Measurements from ENCODE around the gene RTF2. TPM values are rescaled to one million over a fixed set of nuclear protein-coding genes. Genes with fewer than 3 reads are reported as not detected.

RTF2 gene
- total RNA-seq, 1 experiment from 2014 or later, result 99.1 TPM

DNA sequence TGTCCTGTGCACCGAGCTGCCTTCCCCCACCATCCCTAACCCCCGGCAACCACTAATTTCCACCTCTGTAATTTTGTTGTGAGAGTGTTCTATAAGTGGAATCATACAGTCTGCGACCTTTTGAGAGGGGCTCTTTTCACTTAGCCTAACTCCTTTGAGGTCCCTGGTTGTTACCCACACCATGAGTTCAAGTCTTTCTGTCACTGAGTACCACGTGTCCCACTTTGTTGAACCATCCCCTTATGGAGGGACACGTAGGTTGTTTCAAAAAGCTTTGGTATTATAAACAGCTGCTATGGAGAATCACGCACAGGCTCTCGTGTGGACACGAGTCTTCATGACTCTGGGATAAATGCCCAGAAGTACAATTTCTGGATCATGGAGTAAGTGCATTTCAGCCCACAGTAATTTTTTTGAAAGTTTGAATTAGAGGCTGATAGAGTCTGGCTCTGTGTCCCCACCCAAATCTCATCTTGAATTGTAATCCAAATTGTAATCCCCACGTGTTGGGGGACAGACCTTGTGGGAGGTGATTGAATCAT, 74.1 kb downstream of the RTF2 start:
- no TSS peak for BruUV-seq (replicated peaks)
- no peak for TF ChIP-seq EZH2 (IDR thresholded peaks at IDR 0.05; ENCODE audit: borderline replicate concordance, low read depth, low read length, poor library complexity, severe bottlenecking)
- intact Hi-C loops (cut with micrococcal nuclease; ENCODE audit: unreplicated experiment), result no loop called here
- Histone ChIP-seq H3K27me3 (replicated peaks; ENCODE audit: insufficient read depth, low read depth, low read length, poor library complexity) (peaks cover 5% of the 10 kb centered on the region), H3K36me3 (ENCODE audit: insufficient read depth, low read length, poor library complexity, severe bottlenecking) (no peaks in the 10 kb centered on the region), H3K9me3 (ENCODE audit: low read depth, low read length, poor library complexity, severe bottlenecking) (no peaks in the 10 kb centered on the region), H3K4me3 (ENCODE audit: low read depth, low read length, poor library complexity, severe bottlenecking) (no peak overlapping the region), H3K27ac (ENCODE audit: low read depth, low read length, poor library complexity, severe bottlenecking) (no peak overlapping the region), H3K4me1 (ENCODE audit: insufficient read depth, low read length, poor library complexity, severe bottlenecking) (no peaks in the 10 kb centered on the region)
- ChIA-PET POLR2A (ENCODE audit: low non-redundant PET) (no interaction called here), CTCF (no interaction called here)
- DNase-seq (ENCODE audit: low spot score), result no peak

- ChIA-PET CTCF (interaction anchor here (0.6 kb wide), 1 partner anchor 1832 kb away, joined by 3 read pairs; no protein-coding TSS in a partner anchor), POLR2A (ENCODE audit: low non-redundant PET) (no interaction called here)
- peaks cover 9% of the 10 kb centered on the region for H3K27me3 ChIP-seq (replicated peaks; ENCODE audit: insufficient read depth, low read depth, low read length, poor library complexity)
- H3K4me3 ChIP-seq (ENCODE audit: low read depth, low read length, poor library complexity, severe bottlenecking), result no peak overlapping the region
- no peaks in the 10 kb centered on the region for H3K9me3 ChIP-seq (ENCODE audit: low read depth, low read length, poor library complexity, severe bottlenecking)
- BruUV-seq (replicated peaks), result no TSS peak
- TF ChIP-seq, protein P1, sequence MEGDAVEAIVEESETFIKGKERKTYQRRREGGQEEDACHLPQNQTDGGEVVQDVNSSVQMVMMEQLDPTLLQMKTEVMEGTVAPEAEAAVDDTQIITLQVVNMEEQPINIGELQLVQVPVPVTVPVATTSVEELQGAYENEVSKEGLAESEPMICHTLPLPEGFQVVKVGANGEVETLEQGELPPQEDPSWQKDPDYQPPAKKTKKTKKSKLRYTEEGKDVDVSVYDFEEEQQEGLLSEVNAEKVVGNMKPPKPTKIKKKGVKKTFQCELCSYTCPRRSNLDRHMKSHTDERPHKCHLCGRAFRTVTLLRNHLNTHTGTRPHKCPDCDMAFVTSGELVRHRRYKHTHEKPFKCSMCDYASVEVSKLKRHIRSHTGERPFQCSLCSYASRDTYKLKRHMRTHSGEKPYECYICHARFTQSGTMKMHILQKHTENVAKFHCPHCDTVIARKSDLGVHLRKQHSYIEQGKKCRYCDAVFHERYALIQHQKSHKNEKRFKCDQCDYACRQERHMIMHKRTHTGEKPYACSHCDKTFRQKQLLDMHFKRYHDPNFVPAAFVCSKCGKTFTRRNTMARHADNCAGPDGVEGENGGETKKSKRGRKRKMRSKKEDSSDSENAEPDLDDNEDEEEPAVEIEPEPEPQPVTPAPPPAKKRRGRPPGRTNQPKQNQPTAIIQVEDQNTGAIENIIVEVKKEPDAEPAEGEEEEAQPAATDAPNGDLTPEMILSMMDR (conservative IDR thresholded peaks at IDR 0.05; ENCODE audit: low read depth, low read length), result no peak
- TF ChIP-seq EZH2 (IDR thresholded peaks at IDR 0.05; ENCODE audit: borderline replicate concordance, low read depth, low read length, poor library complexity, severe bottlenecking), result no peak
- H3K27ac ChIP-seq (ENCODE audit: low read depth, low read length, poor library complexity, severe bottlenecking), result no peak overlapping the region
- H3K36me3 ChIP-seq (ENCODE audit: insufficient read depth, low read length, poor library complexity, severe bottlenecking), result no peaks in the 10 kb centered on the region
- intact Hi-C loops (cut with micrococcal nuclease; ENCODE audit: unreplicated experiment), result loop anchor here (2.0 to 5.0 kb wide), 4 partner anchors 76 to 801 kb away; partner anchors contain the start of genes RAE1 and TFAP2C
- DNase-seq (ENCODE audit: low spot score), result no peak
- H3K4me1 ChIP-seq (ENCODE audit: insufficient read depth, low read length, poor library complexity, severe bottlenecking), result peaks cover 8% of the 10 kb centered on the region
Measured at GRCh38 chr20:56551571-56551970, 83.1 kb downstream of the RTF2 start.

- intact Hi-C loops (cut with micrococcal nuclease; ENCODE audit: unreplicated experiment), result loop anchor here (5.0 kb wide), 3 partner anchors 74 to 799 kb away; partner anchors contain the start of genes RAE1 and TFAP2C
- BruUV-seq (replicated peaks), result no TSS peak
- no peak overlapping the region for H3K27ac ChIP-seq (ENCODE audit: low read depth, low read length, poor library complexity, severe bottlenecking)
- peaks cover 5% of the 10 kb centered on the region for H3K27me3 ChIP-seq (replicated peaks; ENCODE audit: insufficient read depth, low read depth, low read length, poor library complexity)
- POLR2A ChIA-PET (ENCODE audit: low non-redundant PET), result no interaction called here
- CTCF ChIA-PET, result no interaction called here
- H3K4me1 ChIP-seq (ENCODE audit: insufficient read depth, low read length, poor library complexity, severe bottlenecking), result peaks cover 8% of the 10 kb centered on the region
- no peak for TF ChIP-seq EZH2 (IDR thresholded peaks at IDR 0.05; ENCODE audit: borderline replicate concordance, low read depth, low read length, poor library complexity, severe bottlenecking)
- TF ChIP-seq, protein P1 (conservative IDR thresholded peaks at IDR 0.05; ENCODE audit: low read depth, low read length), result no peak
- no peak for DNase-seq (ENCODE audit: low spot score)
- H3K36me3 ChIP-seq (ENCODE audit: insufficient read depth, low read length, poor library complexity, severe bottlenecking), result no peaks in the 10 kb centered on the region
- no peaks in the 10 kb centered on the region for H3K9me3 ChIP-seq (ENCODE audit: low read depth, low read length, poor library complexity, severe bottlenecking)
- no peak overlapping the region for H3K4me3 ChIP-seq (ENCODE audit: low read depth, low read length, poor library complexity, severe bottlenecking)
Measured at GRCh38 chr20:56552911-56553629, 84.6 kb downstream of the RTF2 start.
